GM12865 (cell line): Measurements from ENCODE around the gene DTNBP1.

Experiments
- DNase-seq: peaks from one replicate; pipeline ENCODE4 v3.0.0; 2010; ENCODE audit warnings: low read depth
- H3K4me3 ChIP-seq: 2 replicates; pipeline ENCODE4 v1.5.1; 2011; ENCODE audit warnings: mild to moderate bottlenecking, low read depth, low read length, control low read depth
- TF ChIP-seq, protein P1 (sequence below): IDR thresholded peaks from 2 replicates; pipeline ENCODE4 v1.5.1; 2011; ENCODE audit warnings: low read length, control low read depth, low read depth, inconsistent platforms; ENCODE audit not compliant: insufficient read depth; ENCODE audit errors: missing control alignments

Gene DTNBP1

DNA sequence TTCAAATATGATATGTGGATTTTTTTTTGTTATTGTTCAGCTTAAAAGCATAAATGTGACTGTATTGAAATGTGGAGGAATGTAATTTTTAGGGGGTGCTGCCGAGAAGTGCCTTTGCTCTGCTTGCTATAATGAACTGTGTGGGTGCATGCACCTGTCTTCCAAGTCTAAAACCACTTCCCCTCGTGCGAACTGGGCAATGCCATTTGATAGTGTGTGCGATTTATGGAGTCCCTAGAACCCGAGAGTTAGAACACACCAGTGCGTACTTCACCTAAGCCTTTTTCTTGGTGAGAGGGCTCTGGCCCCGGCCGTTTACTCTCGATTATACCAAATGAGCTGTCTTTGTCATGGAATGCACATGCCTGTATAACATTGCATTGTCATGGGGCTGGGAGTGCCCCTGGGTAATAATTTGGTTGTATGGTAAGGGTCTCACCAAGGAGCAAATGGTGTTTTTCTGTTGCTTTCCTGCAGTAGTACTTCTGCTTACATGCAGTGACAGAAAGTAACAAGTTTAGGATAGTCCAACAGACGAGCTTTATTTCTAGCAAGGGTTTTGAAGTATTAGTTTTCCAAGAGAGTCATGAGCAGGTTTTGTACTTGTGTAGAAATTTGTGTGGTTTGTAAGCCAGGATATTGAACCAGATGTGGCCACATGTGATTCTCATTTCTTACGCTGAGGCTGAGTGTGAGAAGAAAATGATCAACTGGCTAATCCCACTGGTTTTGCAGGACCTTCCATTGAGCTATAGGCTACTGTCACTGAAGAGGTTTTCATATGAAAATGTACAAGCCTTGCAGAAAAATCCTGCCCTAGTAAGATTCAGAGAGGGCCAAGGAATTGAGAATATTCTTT, 172.4 kb downstream of the DTNBP1 start:
- no peak overlapping the region for H3K4me3 ChIP-seq
- TF ChIP-seq, protein P1, sequence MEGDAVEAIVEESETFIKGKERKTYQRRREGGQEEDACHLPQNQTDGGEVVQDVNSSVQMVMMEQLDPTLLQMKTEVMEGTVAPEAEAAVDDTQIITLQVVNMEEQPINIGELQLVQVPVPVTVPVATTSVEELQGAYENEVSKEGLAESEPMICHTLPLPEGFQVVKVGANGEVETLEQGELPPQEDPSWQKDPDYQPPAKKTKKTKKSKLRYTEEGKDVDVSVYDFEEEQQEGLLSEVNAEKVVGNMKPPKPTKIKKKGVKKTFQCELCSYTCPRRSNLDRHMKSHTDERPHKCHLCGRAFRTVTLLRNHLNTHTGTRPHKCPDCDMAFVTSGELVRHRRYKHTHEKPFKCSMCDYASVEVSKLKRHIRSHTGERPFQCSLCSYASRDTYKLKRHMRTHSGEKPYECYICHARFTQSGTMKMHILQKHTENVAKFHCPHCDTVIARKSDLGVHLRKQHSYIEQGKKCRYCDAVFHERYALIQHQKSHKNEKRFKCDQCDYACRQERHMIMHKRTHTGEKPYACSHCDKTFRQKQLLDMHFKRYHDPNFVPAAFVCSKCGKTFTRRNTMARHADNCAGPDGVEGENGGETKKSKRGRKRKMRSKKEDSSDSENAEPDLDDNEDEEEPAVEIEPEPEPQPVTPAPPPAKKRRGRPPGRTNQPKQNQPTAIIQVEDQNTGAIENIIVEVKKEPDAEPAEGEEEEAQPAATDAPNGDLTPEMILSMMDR = no peak

DNA sequence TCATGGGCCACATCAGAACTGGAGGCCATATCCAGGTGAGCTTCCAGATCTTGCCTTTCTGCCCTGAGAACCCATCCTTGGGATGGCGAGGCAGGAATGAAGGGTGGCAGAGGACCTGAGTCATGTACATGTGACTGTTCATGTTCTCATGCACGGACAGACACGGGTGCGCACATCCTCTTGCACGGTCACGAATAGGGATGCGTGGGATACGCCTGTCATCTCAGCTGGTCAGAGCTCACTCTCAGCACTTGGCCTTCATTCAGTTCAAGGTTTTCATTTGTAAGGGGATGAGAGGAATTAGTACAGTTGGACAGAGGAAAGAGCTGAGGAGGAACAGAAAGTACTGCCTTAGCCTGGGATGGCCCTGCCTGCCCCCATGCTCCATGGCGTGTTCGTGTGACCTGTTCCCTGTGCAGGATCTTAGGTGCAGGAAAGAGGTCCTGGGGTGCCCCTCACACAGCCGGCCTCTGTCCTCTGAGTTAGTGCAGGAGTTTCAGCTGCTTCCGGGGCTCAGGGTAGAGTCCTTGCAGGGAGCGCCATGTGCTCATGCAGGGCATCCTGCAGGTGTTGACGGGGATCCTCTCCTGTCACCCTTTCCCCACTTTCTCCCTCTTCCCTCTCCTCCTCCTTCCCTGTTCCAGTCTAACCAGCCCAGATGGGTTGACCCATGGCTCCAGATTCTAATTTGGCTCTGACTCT, 173.4 kb downstream of the DTNBP1 start:
- H3K4me3 ChIP-seq = no peak overlapping the region
- TF ChIP-seq, protein P1 = no peak
- no peak for DNase-seq

More for the DNA sequence above, 172.4 kb downstream of the DTNBP1 start:
- no peak for DNase-seq

DNA sequence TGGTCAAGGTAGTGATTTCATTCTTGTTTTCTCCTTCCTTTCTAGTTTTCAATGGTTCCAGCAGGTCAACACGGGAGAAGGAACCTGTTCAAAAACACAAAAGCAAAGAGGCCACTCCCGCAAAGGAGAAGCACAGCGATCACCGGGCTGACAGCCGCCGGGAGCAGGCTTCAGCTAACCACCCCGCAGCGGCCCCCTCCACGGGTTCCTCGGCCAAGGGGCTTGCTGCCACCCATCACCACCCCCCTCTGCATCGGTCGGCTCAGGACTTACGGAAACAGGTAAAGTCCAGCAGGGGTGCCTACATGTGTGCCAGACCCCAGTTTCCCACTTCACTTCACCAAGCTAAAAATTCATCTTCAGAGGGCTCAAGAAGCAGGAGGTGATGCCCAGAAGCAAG, 175.6 kb downstream of the DTNBP1 start:
- TF ChIP-seq, protein P1 = no peak
- no peak for DNase-seq
- H3K4me3 ChIP-seq = no peak overlapping the region

DNA sequence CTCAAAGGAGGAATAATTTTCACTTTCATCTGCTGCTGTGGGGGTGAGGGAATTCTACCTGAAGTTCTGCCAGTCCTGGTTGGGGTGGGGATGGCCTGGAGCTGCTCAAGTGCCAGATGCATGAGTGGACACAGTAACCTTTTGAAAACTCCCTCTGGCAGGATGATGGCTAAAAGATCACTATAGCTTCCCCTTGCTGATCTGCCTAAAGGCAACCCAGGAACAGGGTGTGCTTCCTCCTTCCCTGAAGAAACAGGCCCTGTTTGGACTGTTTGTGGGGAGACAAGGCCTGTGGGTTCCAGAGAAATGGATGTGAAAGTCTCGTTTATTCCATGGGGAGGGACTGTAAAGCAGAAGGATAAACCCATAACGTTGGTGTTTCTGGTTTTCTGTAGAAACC, 176.9 kb downstream of the DTNBP1 start:
- TF ChIP-seq, protein P1 = no peak
- DNase-seq = no peak

DNA sequence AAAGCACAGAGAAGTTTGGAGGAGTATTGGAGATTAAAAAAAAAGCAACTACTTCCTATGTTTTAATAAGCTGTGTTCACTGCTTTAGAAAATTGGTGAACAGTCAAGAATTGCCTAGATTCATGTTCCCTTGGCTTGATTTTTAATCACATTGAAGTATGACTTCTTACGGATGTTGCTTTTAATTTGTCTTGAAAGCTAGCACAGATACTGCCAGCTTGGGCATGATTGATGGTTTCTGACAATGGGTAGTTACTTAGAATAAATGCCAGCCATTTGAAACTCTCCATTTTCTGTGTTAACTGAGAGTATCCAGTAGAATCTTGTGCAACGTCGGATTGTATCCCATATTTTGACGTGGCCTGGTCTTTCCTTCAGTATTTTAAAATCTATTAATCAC, 178.0 kb downstream of the DTNBP1 start:
- no peak for DNase-seq
- H3K4me3 ChIP-seq = no peak overlapping the region
- TF ChIP-seq, protein P1 = no peak

More for the DNA sequence above, 176.9 kb downstream of the DTNBP1 start:
- H3K4me3 ChIP-seq = no peak overlapping the region

DNA sequence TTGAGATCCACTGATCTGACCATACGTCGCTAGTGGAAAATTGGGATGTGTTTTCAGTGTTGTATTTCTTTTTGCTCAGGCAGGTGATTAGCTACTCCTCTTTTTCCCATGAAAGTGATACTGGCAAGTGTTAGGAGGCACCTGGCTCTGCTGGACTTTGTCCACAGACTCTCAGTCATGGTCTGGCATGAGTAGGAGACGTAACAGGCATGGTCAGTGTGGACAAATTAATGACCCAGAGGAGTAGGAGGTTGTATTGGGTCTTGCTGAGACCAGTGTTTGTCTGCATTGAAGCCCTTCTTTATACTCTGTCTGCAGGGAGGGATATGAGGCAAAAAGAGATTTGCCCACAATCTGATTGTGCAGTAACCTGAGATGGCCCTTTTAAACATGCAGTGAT, 178.7 kb downstream of the DTNBP1 start:
- no peak overlapping the region for H3K4me3 ChIP-seq
- TF ChIP-seq, protein P1 = no peak
- no peak for DNase-seq
